GM12891 (cell line): Measurements from ENCODE around the gene ADGRV1.
A peak's percentile ranks its signal among the peaks of the same experiment; 100 is the strongest.
"Not testable (repeated sequence)": the region's sequence is repeated elsewhere in the genome, so short reads cannot be mapped to it uniquely, and the experiment has no call there.

Experiments
- DNase-seq: peaks from one replicate; pipeline ENCODE4 v3.0.0; 2011; ENCODE audit warnings: low spot score; ENCODE audit not compliant: insufficient read length
- FAIRE-seq: peaks from 2 replicates; lab custom pipeline; 2011; peaks lifted over from hg19 to GRCh38; lab: Jason Lieb, UNC
- PAX5 ChIP-seq: IDR thresholded peaks from 2 replicates; pipeline ENCODE4 v1.6.1; 2011; ENCODE audit warnings: low read length, moderate library complexity, mild to moderate bottlenecking; ENCODE audit not compliant: insufficient read depth, severe bottlenecking
- POLR2A ChIP-seq: IDR thresholded peaks from 2 replicates; pipeline ENCODE4 v1.6.1; 2011; ENCODE audit warnings: low read depth, low read length, control low read depth
- POLR2AphosphoS5 ChIP-seq: IDR thresholded peaks from 2 replicates; pipeline ENCODE4 v1.6.1; 2011; ENCODE audit warnings: low read depth, low read length, control low read depth
- POU2F2 ChIP-seq: IDR thresholded peaks from 2 replicates; pipeline ENCODE4 v1.6.1; 2011; ENCODE audit warnings: low read depth, mild to moderate bottlenecking, control low read depth, low read length, moderate library complexity
- SPI1 ChIP-seq: IDR thresholded peaks from 2 replicates; pipeline ENCODE4 v1.6.1; 2011; ENCODE audit warnings: low read depth, low read length, control low read depth
- TAF1 ChIP-seq: IDR thresholded peaks from 2 replicates; pipeline ENCODE4 v1.6.1; 2011; ENCODE audit warnings: low read depth, low read length, control low read depth

The ADGRV1 gene

DNA sequence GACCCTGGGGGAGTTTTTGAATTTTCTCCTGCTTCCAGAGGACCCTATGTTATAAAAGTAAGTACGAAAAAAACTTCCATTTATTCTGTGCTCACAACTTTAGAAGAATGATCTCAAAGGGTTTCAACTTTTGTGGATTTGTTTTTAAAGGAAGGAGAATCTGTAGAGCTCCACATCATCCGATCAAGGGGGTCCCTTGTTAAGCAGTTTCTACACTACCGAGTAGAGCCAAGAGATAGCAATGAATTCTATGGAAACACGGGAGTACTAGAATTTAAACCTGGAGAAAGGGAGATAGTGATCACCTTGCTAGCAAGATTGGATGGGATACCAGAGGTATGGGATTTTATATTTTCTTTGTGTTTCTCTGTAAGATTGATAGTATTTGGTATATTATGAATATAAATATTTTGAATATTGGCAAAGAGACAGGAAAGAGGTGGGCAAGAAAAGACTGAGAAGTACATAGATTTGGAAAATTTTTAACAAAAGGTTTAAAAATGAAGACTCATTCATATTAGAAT lies 84.2 kb downstream of the ADGRV1 start:
- TF ChIP-seq SPI1 (no peak), POLR2A (no peak), POLR2AphosphoS5 (no peak), POU2F2 (no peak), PAX5 (no peak), TAF1 (no peak)

DNA sequence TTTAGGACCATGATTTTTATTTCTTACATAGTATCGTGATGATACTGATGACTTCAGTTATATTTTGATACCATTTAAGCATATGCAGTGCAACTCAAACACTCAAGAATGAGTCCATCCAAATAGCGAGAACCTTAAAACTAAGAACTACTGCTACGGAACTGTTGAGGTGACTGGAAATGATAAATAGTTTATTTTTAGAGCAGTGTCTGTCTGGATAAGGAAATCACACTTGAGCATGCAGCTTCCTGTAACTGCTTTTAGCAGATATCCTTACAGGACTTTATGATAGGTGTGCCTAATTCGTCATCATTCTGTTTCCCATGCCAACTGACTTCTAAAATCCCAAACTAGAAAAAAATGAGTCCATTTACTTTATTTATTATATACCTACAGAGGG lies 85.5 kb downstream of the ADGRV1 start:
- TF ChIP-seq POLR2A (no peak), PAX5 (no peak), TAF1 (no peak), SPI1 (no peak), POLR2AphosphoS5 (no peak), POU2F2 (no peak)
- FAIRE-seq = no peak

More for the DNA sequence above, 84.2 kb downstream of the ADGRV1 start:
- no peak for DNase-seq
- no peak for FAIRE-seq

DNA sequence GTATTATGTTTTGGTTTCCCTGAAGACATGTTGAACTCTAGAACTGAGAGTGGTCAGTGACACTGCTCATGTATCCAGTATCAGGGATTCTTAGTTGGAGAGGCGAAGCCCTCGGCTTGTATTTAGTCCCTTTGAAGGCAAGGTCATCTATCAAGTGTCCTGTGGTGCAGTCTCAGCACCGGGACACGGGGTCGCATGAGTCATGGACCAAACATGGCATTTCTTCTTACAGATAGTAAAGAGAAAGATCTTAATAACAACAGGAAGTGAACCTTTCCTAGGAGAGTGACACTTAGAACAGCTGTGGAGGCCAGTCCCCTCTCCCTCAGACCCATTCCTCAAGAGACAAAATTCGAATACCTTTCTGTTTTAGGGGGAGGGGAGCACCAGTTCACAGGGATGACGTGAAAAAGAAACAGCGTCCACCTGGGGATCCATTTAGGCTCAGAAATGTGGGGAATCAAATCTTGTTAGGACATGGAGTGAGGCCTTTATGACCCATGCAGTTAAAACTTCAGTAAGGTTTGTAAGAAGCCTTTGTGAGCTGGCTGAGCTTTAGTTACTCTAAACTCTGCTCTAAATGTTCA lies 86.5 kb downstream of the ADGRV1 start:
- FAIRE-seq = peak; percentile 57
- TF ChIP-seq POU2F2 = no peak
- TF ChIP-seq POLR2A = no peak
- no peak for TF ChIP-seq TAF1
- TF ChIP-seq POLR2AphosphoS5 = no peak
- peak; percentile 19; the same call in 1 of the 2 replicates for TF ChIP-seq SPI1
- no peak for DNase-seq

More for the DNA sequence above, 85.5 kb downstream of the ADGRV1 start:
- no peak for DNase-seq

DNA sequence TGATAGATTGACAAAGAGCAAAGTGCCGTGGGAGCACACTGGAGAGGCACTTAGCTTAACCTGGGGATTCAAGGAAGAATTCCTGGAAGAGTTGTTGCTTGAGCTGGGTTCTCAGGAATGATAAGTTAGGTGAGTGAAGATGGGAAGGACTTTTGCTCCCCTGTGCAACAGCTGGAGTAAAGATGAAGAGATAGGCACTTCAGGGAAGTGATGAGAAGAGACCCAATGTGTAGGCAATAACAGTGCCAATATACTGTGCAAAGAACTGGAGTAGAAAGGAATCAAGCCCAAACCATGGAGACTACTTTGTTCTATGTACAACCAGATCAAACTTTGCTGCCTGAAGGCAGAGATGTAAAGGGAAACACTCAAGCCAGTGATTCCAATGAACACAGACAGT lies 92.2 kb downstream of the ADGRV1 start:
- no peak for DNase-seq
- FAIRE-seq = no peak
- TF ChIP-seq TAF1 = no peak
- no peak for TF ChIP-seq PAX5
- no peak for TF ChIP-seq SPI1
- no peak for TF ChIP-seq POLR2A
- no peak for TF ChIP-seq POU2F2
- no peak for TF ChIP-seq POLR2AphosphoS5

DNA sequence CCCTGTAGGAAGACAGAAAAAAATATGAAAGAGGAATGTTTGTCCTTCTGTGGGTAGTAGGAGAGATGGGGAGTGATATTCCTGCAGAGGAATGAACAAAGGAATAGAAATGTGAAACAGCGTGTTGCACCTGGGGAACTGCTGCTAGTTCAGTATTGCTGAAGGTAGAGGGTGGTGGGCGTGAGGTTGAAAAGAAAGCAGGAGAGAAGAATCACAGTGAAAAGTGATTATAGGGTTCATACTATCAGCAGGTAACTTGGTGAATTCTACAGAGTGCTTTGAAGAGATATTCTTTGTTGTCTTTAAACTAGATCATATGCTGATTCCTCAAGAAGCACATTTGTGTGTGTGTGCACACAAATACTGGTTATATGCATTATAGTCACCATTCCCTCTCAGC lies 95.6 kb downstream of the ADGRV1 start:
- no peak for DNase-seq
- no peak for FAIRE-seq
- no peak for TF ChIP-seq TAF1
- TF ChIP-seq POU2F2 = no peak
- no peak for TF ChIP-seq POLR2AphosphoS5
- no peak for TF ChIP-seq SPI1
- no peak for TF ChIP-seq PAX5

DNA sequence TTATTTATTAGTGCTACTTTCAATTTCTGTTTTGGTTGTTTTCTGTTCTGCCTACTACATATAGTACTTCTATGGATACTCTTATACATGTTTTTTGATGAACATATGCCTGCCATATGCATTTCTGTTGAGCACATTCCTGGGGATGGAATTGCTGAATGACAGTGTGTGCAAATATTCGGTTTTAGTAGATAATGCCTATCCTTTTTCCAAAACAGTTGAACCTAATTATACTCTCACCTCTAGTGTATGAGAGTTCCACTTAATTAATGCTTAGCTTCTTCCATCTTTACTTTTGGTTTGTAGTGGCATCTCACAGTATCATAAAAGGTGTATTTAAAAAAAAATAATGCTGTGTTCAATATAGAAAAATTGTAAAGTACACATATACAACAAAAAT lies 96.8 kb downstream of the ADGRV1 start:
- DNase-seq = no peak
- FAIRE-seq = no peak
- no peak for TF ChIP-seq POU2F2
- no peak for TF ChIP-seq TAF1
- no peak for TF ChIP-seq POLR2AphosphoS5
- TF ChIP-seq POLR2A = no peak
- TF ChIP-seq PAX5 = no peak
- TF ChIP-seq SPI1 = no peak

DNA sequence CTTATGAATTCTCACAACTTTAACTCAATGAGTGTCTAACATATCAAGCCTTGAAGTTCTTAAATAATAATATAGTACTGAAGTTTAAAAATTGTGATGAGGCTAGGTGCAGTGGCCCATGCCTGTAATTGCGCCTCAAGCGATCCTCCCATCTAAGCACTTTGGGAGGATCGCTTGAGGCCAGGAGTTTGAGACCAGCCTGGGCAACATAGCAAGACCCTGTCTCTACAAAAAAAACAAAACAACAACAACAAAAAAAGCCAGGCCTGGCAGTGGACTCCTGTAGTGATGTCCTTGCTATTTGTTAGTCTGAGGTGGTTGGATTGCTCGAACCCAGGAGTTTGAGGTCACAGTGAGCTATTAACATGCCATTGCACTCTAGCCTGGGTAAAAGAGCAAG lies 98.4 kb downstream of the ADGRV1 start:
- FAIRE-seq (no peak), DNase-seq (no peak)
- no peak for TF ChIP-seq POLR2AphosphoS5
- TF ChIP-seq POU2F2 = no peak
- TF ChIP-seq SPI1 = no peak

DNA sequence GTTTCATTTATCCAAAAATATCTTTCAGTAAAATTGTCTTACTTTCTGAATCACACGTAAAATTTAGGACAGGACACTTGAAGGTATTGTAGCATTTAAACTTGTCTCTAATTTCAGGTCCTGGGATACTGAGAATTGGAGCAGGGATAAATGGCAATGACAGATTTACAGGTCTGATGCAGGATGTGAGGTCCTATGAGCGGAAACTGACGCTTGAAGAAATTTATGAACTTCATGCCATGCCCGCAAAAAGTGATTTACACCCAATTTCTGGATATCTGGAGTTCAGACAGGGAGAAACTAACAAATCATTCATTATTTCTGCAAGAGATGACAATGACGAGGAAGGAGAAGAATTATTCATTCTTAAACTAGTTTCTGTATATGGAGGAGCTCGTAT lies 99.2 kb downstream of the ADGRV1 start:
- no peak for FAIRE-seq
- TF ChIP-seq POLR2AphosphoS5 = no peak
- no peak for TF ChIP-seq SPI1
- TF ChIP-seq POU2F2 = no peak
- TF ChIP-seq PAX5 = no peak
- TF ChIP-seq POLR2A = no peak
- no peak for DNase-seq

DNA sequence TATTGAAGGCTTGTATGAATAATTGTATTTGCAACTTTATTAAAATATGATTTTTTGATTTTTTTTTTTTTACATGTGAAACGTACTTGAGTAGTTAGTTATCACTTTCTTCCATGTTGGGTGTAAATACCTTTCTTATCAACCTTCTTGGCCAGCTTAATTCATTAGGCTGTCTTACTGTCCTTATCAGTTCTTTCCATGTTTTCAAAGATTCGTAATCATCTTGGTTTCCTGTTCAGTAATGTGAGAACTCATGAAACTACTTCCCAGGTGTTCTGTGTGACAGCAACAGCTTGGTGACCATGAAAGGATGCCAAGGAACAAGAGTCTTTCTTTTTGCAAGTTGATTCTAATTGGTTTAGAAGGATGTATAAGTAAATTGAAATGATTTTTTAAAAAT lies 100.0 kb downstream of the ADGRV1 start:
- FAIRE-seq (no peak), DNase-seq (no peak)
- TF ChIP-seq POU2F2 (no peak), SPI1 (no peak), POLR2A (no peak), TAF1 (no peak), PAX5 (no peak), POLR2AphosphoS5 (no peak)

DNA sequence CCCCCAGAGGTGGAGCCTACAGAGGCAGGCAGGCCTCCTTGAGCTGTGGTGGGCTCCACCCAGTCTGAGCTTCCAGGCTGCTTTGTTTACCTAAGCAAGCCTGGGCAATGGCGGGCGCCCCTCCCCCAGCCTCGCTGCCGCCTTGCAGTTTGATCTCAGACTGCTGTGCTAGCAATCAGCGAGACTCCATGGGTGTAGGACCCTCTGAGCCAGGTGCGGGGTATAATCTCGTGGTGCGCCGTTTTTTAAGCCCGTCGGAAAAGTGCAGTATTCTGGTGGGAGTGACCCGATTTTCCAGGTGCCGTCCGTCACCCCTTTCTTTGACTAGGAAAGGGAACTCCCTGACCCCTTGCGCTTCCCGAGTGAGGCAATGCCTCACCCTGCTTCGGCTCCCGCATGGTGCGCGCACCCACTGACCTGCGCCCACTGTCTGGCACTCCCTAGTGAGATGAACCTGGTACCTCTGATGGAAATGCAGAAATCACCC lies 109.5 kb downstream of the ADGRV1 start:
- not testable (repeated sequence) for FAIRE-seq, DNase-seq

DNA sequence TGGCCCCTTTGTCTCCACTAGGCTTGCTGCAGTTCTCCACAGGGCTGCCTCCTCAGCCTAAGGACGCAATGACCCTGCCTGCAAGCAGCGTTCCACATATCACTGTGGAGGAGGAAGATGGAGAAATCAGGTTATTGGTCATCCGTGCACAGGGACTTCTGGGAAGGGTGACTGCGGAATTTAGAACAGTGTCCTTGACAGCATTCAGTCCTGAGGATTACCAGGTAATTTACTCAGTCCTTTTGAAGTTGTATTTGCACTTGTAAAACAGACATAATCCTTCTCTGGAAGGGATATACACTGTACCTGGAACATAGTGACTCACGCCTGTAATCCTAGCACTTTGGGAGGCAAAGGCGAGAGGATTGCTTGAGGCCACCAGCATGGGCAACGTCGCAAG lies 116.6 kb downstream of the ADGRV1 start:
- DNase-seq (no peak), FAIRE-seq (no peak)
- TF ChIP-seq POU2F2 (no peak), TAF1 (no peak)
